ENCODE results near the gene CRYBG1. TPM values are rescaled to one million over a fixed set of nuclear protein-coding genes. Genes with fewer than 3 reads are reported as not detected.

Gene CRYBG1
- total and polyA plus RNA-seq, 2 of the 4 experiments (the other 2 are of a cell fraction), result 0.38 to 1.1 TPM

- no peak for TF ChIP-seq MXI1 (IDR thresholded peaks at IDR 0.05; ENCODE audit: borderline replicate concordance, low read depth, low read length)
- no peak for TF ChIP-seq POLR2A (IDR thresholded peaks at IDR 0.05; ENCODE audit: low read depth, low read length)
Observed at GRCh38 chr6:106458021-106458986, 97.8 kb downstream of the CRYBG1 start (continued).

- Histone ChIP-seq H2BK5ac (ENCODE audit: low read depth, low read length, poor library complexity, severe bottlenecking) (no peak overlapping the region), H3K14ac (replicated peaks; ENCODE audit: low read depth, low read length) (no peak overlapping the region), H3K27me3 (ENCODE audit: control insufficient read depth, insufficient read depth, low read length) (peaks cover 26% of the 10 kb centered on the region), H2AK5ac (ENCODE audit: low read depth, low read length) (no peak overlapping the region), H3K18ac (ENCODE audit: low read depth, low read length) (no peak overlapping the region), H3K56ac (ENCODE audit: extremely low read depth, insufficient read depth, low read length) (no peak overlapping the region), H3K36me3 (ENCODE audit: control insufficient read depth, insufficient read depth, low read length) (no peaks in the 10 kb centered on the region), H3K4me1 (ENCODE audit: control insufficient read depth, insufficient read depth, low read length) (no peaks in the 10 kb centered on the region), H2BK120ac (ENCODE audit: low read depth, low read length) (no peak overlapping the region), H4K5ac (ENCODE audit: low read depth, low read length) (no peak overlapping the region), H2AFZ (replicated peaks; ENCODE audit: low read length, poor library complexity) (no peak overlapping the region), H3K23ac (ENCODE audit: low read depth, low read length) (no peak overlapping the region), H4K91ac (ENCODE audit: insufficient read depth, low read depth, low read length) (no peak overlapping the region), H3K4ac (ENCODE audit: low read depth, low read length) (no peak overlapping the region), H3K4me2 (ENCODE audit: low read depth, low read length) (no peak overlapping the region), H3K9me1 (ENCODE audit: insufficient read depth, low read length) (peaks cover 2% of the 10 kb centered on the region; the same call in 1 of the 2 replicates), H3K9ac (ENCODE audit: low read depth, low read length) (no peak overlapping the region), H4K20me1 (ENCODE audit: insufficient read depth, low read length) (no peaks in the 10 kb centered on the region), H4K8ac (ENCODE audit: low read depth in 2 of 2, low read length in 2 of 2) (no peak overlapping the region), H2BK15ac (ENCODE audit: low read depth, low read length) (no peak overlapping the region), H3K79me1 (ENCODE audit: low read depth in 1 of 2, low read length in 2 of 2) (no peaks in the 10 kb centered on the region), H3K9me3 (ENCODE audit: control insufficient read depth, insufficient read depth, low read length) (no peaks in the 10 kb centered on the region), H3K4me3 (ENCODE audit: insufficient read depth, low read depth, low read length) (no peak overlapping the region), H2AK9ac (replicated peaks; ENCODE audit: low read depth, low read length, poor library complexity) (no peak overlapping the region), H2BK20ac (ENCODE audit: low read depth, low read length) (no peak overlapping the region), H3K27ac (ENCODE audit: insufficient read depth, low read length) (no peak overlapping the region)
- no TSS peak for BruUV-seq (replicated peaks)
- no CpG with 5 or more reads among the region's 2 CpGs for WGBS, 2 experiments (ENCODE audit: extremely low coverage in 2 of 2, insufficient read length in 1 of 2)
- ATAC-seq (ENCODE audit: low read depth) (no peak), DNase-seq (no peak)
- no peak for TF ChIP-seq BHLHE40 (IDR thresholded peaks at IDR 0.05; ENCODE audit: low read depth, low read length)
- no peak for TF ChIP-seq ELK1 (IDR thresholded peaks at IDR 0.05; ENCODE audit: borderline replicate concordance, low read depth, low read length)
- TF ChIP-seq SMC3 (IDR thresholded peaks at IDR 0.05; ENCODE audit: low read depth, low read length), result no peak
- TF ChIP-seq POLR2A (IDR thresholded peaks at IDR 0.05; ENCODE audit: low read depth, low read length), result no peak
- no peak for TF ChIP-seq CHD1 (IDR thresholded peaks at IDR 0.05; ENCODE audit: low read depth, low read length)
- no peak for TF ChIP-seq CTCF (conservative IDR thresholded peaks at IDR 0.05; ENCODE audit: low read depth, low read length)
- ChIA-PET POLR2A (ENCODE audit: unreplicated experiment) (no interaction called here), CTCF (no interaction called here)
- dilution Hi-C loops (cut with HindIII; ENCODE audit: low sequenced_read_pairs, unreplicated experiment), result loop anchor here (25.0 kb wide), 1 partner anchor 502 kb away; the partner anchor contains the start of gene CD24
- intact Hi-C loops (cut with micrococcal nuclease), result no loop called here
- in situ Hi-C loops (cut with MboI; ENCODE audit: low sequenced_read_pairs), result no loop called here
Observed at GRCh38 chr6:106460481-106460880, 100.0 kb downstream of the CRYBG1 start.

Measured in IMR-90 (cell line).